Neural cell (in vitro differentiated cells): ENCODE measurements around the gene TADA2A. TPM values are rescaled to one million over a fixed set of nuclear protein-coding genes. Genes with fewer than 3 reads are reported as not detected.

Source experiments
- H2AFZ ChIP-seq: fragments of 200-600, 300-800 bp; sonication (generic), shearing (Covaris generic); 2 replicates; pipeline ENCODE4 v1.6.0; 2014; ENCODE audit warnings: low read depth, mild to moderate bottlenecking, antibody characterized with exemption, low read length, moderate library complexity
- H3F3A ChIP-seq: fragments of 200-600 bp; shearing (Covaris generic); 2 replicates; pipeline ENCODE4 v1.6.1; 2016; ENCODE audit warnings: mild to moderate bottlenecking, moderate library complexity, mixed read lengths, antibody characterized with exemption, low read length; ENCODE audit not compliant: insufficient read depth, poor library complexity, severe bottlenecking
- H3K27ac ChIP-seq: fragments of 200-600, 300-800 bp; sonication (generic), shearing (Covaris generic); 2 replicates; pipeline ENCODE4 v1.5.1; 2014; ENCODE audit warnings: mild to moderate bottlenecking, low read length, moderate library complexity
- H3K27me3 ChIP-seq: fragments of 300-800, 200-600 bp; sonication (generic), shearing (Covaris generic); 2 replicates; pipeline ENCODE4 v1.6.0; 2014; ENCODE audit warnings: mild to moderate bottlenecking, low read depth, low read length, moderate library complexity; ENCODE audit not compliant: insufficient read depth
- H3K36me3 ChIP-seq: fragments of 300-800, 200-600 bp; sonication (generic), shearing (Covaris generic); 2 replicates; pipeline ENCODE4 v1.5.1; 2014; ENCODE audit warnings: mild to moderate bottlenecking, antibody characterized with exemption, low read length, moderate library complexity; ENCODE audit not compliant: insufficient read depth
- H3K4me2 ChIP-seq: fragments of 300-800, 200-600 bp; sonication (generic), shearing (Covaris generic); 2 replicates; pipeline ENCODE4 v1.6.0; 2014; ENCODE audit warnings: mild to moderate bottlenecking, low read length
- H3K4me3 ChIP-seq: fragments of 300-800, 200-600 bp; sonication (generic), shearing (Covaris generic); 2 replicates; pipeline ENCODE4 v1.5.1; 2014; ENCODE audit warnings: mild to moderate bottlenecking, low read length, moderate library complexity
- H3K79me2 ChIP-seq: fragments of 200-600 bp; shearing (Covaris generic); replicated peaks from 2 replicates; pipeline ENCODE4 v1.6.0; 2014; ENCODE audit warnings: mild to moderate bottlenecking, low read length, moderate library complexity; ENCODE audit not compliant: insufficient read depth
- H3K9ac ChIP-seq: fragments of 300-800, 200-600 bp; sonication (generic), shearing (Covaris generic); 2 replicates; pipeline ENCODE4 v1.6.1; 2016; ENCODE audit warnings: mild to moderate bottlenecking, low read length, mixed read lengths
- H3K9me2 ChIP-seq: fragments of 200-600 bp; shearing (Covaris generic); 2 replicates; pipeline ENCODE4 v1.6.1; 2016; ENCODE audit warnings: mild to moderate bottlenecking, low read length, mixed read lengths; ENCODE audit not compliant: insufficient read depth
- H3K9me3 ChIP-seq: fragments of 200-600, 300-800 bp; sonication (generic), shearing (Covaris generic); 2 replicates; pipeline ENCODE4 v1.6.1; 2016; ENCODE audit warnings: mild to moderate bottlenecking, mixed run types, low read length, moderate library complexity, mixed read lengths
- H4K20me1 ChIP-seq: fragments of 200-600 bp; shearing (Covaris generic); 2 replicates; pipeline ENCODE4 v1.6.1; 2016; ENCODE audit warnings: mild to moderate bottlenecking, mixed run types; ENCODE audit not compliant: insufficient read depth
- CTCF ChIP-seq: fragments of 450-650 bp; IDR thresholded peaks from 2 replicates; pipeline ENCODE4 v1.5.1; 2014; ENCODE audit warnings: antibody characterized with exemption, mild to moderate bottlenecking, moderate library complexity; ENCODE audit not compliant: poor library complexity, severe bottlenecking
- EZH2 ChIP-seq: fragments of 200-600, 300-800 bp; shearing (Covaris generic), sonication (generic); IDR thresholded peaks from 2 replicates; pipeline ENCODE4 v1.6.1; 2014; ENCODE audit warnings: antibody characterized with exemption, low read length, borderline replicate concordance, mild to moderate bottlenecking; ENCODE audit not compliant: insufficient read depth, poor library complexity, severe bottlenecking
- MXI1 ChIP-seq: fragments of 450-650 bp; conservative IDR thresholded peaks from 2 replicates; pipeline ENCODE4 v1.6.1; 2014; ENCODE audit warnings: antibody characterized with exemption, mild to moderate bottlenecking; ENCODE audit not compliant: poor library complexity, severe bottlenecking
- POLR2AphosphoS5 ChIP-seq: IDR thresholded peaks from 2 replicates; pipeline ENCODE4 v1.6.1; 2012
- RAD21 ChIP-seq: fragments of 450-650 bp; conservative IDR thresholded peaks from 2 replicates; pipeline ENCODE4 v1.6.1; 2014; ENCODE audit warnings: antibody characterized with exemption, mild to moderate bottlenecking, moderate library complexity
- REST ChIP-seq: IDR thresholded peaks from 2 replicates; pipeline ENCODE4 v1.6.1; 2012; ENCODE audit warnings: borderline replicate concordance
- SMC3 ChIP-seq: fragments of 450-650 bp; conservative IDR thresholded peaks from 2 replicates; pipeline ENCODE4 v1.6.1; 2014; ENCODE audit warnings: antibody characterized with exemption, mild to moderate bottlenecking, moderate library complexity; ENCODE audit not compliant: poor library complexity
- TAF1 ChIP-seq: IDR thresholded peaks from 2 replicates; pipeline ENCODE4 v1.6.1; 2012; ENCODE audit warnings: low read depth
- polyA plus RNA-seq: library from polyadenylated mRNA; depleted of rRNA; stranded (reverse); fragments of >200 nt; gene quantifications from 2 replicates; pipeline ENCODE4 v1.2.3, GENCODE V29; 2014

TADA2A gene
- polyA plus RNA-seq, 1 donor from 2014 or later: 23.5 TPM

- Histone ChIP-seq H3K36me3 (peaks cover 4% of the 10 kb centered on the region), H3K79me2 (no peaks in the 10 kb centered on the region), H3K9ac (no peak overlapping the region), H3F3A (no peaks in the 10 kb centered on the region), H3K9me2 (no peaks in the 10 kb centered on the region), H3K4me3 (no peak overlapping the region), H2AFZ (no peak overlapping the region), H3K4me2 (no peak overlapping the region), H4K20me1 (no peaks in the 10 kb centered on the region), H3K27me3 (no peaks in the 10 kb centered on the region), H3K9me3 (no peaks in the 10 kb centered on the region), H3K27ac (no peak overlapping the region)
- no peak for TF ChIP-seq CTCF
Measured at GRCh38 chr17:37466471-37466870, 59.8 kb downstream of the TADA2A start.

GRCh38 chr17:37470181-37470580 is 63.5 kb downstream of the TADA2A start:
- Histone ChIP-seq H3K9me3 (no peaks in the 10 kb centered on the region), H3K79me2 (no peaks in the 10 kb centered on the region), H3K36me3 (no peaks in the 10 kb centered on the region), H2AFZ (no peak overlapping the region), H3K9ac (no peak overlapping the region), H3K27me3 (no peaks in the 10 kb centered on the region), H4K20me1 (no peaks in the 10 kb centered on the region), H3K4me2 (no peak overlapping the region), H3K27ac (no peak overlapping the region), H3F3A (no peaks in the 10 kb centered on the region), H3K9me2 (no peaks in the 10 kb centered on the region), H3K4me3 (no peak overlapping the region)
- no peak for TF ChIP-seq SMC3
- no peak for TF ChIP-seq EZH2
- TF ChIP-seq CTCF: no peak
- TF ChIP-seq MXI1: no peak
- no peak for TF ChIP-seq RAD21
- no peak for TF ChIP-seq POLR2AphosphoS5
- TF ChIP-seq TAF1: no peak

- H3K9me3 ChIP-seq: no peaks in the 10 kb centered on the region
- H4K20me1 ChIP-seq: no peaks in the 10 kb centered on the region
- H3K4me3 ChIP-seq: no peak overlapping the region
- H3K9ac ChIP-seq: no peak overlapping the region
- no peaks in the 10 kb centered on the region for H3K36me3 ChIP-seq
- H3K79me2 ChIP-seq: no peaks in the 10 kb centered on the region
- H3K27me3 ChIP-seq: no peaks in the 10 kb centered on the region
- H3K27ac ChIP-seq: no peak overlapping the region
- no peak overlapping the region for H2AFZ ChIP-seq
- no peaks in the 10 kb centered on the region for H3K9me2 ChIP-seq
- H3K4me2 ChIP-seq: no peak overlapping the region
- TF ChIP-seq RAD21 (no peak), CTCF (no peak), REST (no peak)
- no peaks in the 10 kb centered on the region for H3F3A ChIP-seq
Measured at GRCh38 chr17:37475731-37476420, 69.2 kb downstream of the TADA2A start.
